Upper lobe of left lung (tissue), 4 donors: ENCODE results near the gene CDC16.

ENCODE experiments used
- EP300 ChIP-seq, 4 donors: sonication (generic); formaldehyde crosslinking; IDR thresholded peaks; one replicate each; pipeline ENCODE4 v1.5.1; 2017; ENCODE audit warnings: antibody characterized with exemption in 4 of 4, control low read depth in 2 of 4
- POLR2AphosphoS5 ChIP-seq, 2 donors: sonication (generic); formaldehyde crosslinking; IDR thresholded peaks; one replicate each; pipeline ENCODE4 v1.5.1; 2017; ENCODE audit warnings: antibody characterized with exemption in 2 of 2

DNA sequence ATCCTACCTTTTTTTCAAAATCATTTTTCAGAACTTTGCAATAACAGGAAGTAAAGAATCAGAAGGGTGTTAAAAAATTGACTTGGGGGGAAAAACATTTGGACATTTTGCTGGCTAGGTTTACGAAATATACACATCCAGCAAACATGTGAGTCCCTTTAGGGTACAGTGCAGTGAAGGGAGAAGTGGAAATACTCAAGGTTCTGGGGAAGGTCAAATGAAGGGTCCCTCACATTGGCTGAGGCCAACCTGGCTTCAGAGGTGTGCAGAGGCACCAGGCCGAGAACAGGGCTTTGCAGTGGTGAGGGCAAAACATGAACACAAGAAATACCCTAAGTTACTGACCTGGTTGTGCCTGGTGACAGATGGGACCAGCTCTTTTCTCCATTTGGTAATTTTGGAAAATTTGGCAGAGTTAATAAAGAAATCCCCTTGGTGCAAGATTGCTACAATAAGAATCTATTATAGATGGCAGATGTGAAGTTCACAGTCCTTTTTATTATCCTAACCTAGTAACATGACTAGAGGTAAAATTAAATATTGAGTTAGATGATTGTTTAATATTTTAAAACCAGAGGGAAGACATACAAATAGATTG, 45.2 kb downstream of the CDC16 start:
- no peak for TF ChIP-seq EP300 (IDR thresholded peaks at IDR 0.05)
- no peak for TF ChIP-seq POLR2AphosphoS5 (IDR thresholded peaks at IDR 0.05)
